Measurements from ENCODE around the gene USP13.

DNA sequence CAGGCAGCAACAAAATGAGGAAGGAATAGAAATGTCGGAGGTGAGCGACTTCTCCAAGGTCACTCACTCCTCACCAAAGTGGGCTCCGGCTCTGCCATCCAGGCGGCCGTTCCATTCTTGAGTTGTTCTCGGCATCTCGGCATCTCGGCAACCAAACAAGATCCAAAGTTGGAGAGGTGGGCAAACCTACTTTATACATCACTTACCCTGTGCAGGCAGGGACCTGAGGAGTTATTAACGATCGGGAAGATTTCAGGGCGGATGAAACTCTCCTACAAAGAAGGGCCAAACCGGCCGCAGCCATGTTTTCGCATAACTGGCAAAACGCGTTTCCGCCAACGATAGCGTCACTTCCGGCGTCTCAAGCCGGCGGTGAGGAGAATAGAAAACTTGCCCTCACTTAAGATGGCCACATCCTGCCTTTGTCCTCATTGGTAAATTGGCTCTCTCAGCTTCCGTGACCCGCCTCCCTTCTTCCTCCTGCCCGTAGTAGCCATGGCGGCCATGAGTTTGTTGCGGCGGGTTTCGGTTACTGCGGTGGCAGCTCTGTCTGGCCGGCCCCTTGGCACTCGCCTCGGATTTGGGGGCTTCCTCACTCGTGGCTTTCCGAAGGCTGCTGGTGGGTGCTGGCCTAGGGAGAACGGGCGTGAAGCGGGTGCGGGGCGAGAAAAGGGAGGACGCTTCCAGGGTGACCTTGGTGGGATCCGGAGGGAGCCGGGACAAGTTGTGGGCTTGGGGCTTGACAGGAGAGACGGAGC lies 48.3 kb upstream of the USP13 start, which contains the start of the genes MRPL47 and NDUFB5:
- TF ChIP-seq TARDBP (CRISPR knock-in tag; IDR thresholded peaks at IDR 0.05): no peak
- no peak for TF ChIP-seq ZIK1 (CRISPR knock-in tag; IDR thresholded peaks at IDR 0.05; ENCODE audit: borderline replicate concordance, low read depth)
- no peak for TF ChIP-seq CTCF (CRISPR knock-in tag; IDR thresholded peaks at IDR 0.05)
- TF ChIP-seq RAD21 (CRISPR knock-in tag; IDR thresholded peaks at IDR 0.05): no peak
- TF ChIP-seq, protein P1, sequence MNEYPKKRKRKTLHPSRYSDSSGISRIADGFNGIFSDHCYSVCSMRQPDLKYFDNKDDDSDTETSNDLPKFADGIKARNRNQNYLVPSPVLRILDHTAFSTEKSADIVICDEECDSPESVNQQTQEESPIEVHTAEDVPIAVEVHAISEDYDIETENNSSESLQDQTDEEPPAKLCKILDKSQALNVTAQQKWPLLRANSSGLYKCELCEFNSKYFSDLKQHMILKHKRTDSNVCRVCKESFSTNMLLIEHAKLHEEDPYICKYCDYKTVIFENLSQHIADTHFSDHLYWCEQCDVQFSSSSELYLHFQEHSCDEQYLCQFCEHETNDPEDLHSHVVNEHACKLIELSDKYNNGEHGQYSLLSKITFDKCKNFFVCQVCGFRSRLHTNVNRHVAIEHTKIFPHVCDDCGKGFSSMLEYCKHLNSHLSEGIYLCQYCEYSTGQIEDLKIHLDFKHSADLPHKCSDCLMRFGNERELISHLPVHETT (CRISPR knock-in tag; conservative IDR thresholded peaks at IDR 0.05): no peak
- TF ChIP-seq HNRNPLL (IDR thresholded peaks at IDR 0.05; ENCODE audit: low read depth, low read length, poor library complexity, severe bottlenecking): peak; percentile 49
- no peak for TF ChIP-seq ZFP36 (IDR thresholded peaks at IDR 0.05; ENCODE audit: borderline replicate concordance, low read depth, low read length, partially characterized antibody)
- TF ChIP-seq, protein P2, sequence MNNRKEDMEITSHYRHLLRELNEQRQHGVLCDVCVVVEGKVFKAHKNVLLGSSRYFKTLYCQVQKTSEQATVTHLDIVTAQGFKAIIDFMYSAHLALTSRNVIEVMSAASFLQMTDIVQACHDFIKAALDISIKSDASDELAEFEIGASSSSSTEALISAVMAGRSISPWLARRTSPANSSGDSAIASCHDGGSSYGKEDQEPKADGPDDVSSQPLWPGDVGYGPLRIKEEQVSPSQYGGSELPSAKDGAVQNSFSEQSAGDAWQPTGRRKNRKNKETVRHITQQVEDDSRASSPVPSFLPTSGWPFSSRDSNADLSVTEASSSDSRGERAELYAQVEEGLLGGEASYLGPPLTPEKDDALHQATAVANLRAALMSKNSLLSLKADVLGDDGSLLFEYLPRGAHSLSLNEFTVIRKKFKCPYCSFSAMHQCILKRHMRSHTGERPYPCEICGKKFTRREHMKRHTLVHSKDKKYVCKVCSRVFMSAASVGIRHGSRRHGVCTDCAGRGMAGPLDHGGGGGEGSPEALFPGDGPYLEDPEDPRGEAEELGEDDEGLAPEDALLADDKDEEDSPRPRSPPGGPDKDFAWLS (CRISPR knock-in tag; IDR thresholded peaks at IDR 0.05; ENCODE audit: borderline replicate concordance): no peak

All from HepG2 (cell line).